Muscle of leg (tissue), 11 donors: Measurements from ENCODE around the gene PTCD1. TPM values are rescaled to one million over a fixed set of nuclear protein-coding genes. Genes with fewer than 3 reads are reported as not detected.
A peak's percentile ranks its signal among the peaks of the same experiment; 100 is the strongest.

ENCODE experiments used
- DNase-seq: peaks from one replicate; pipeline ENCODE4 v3.0.0; 2013
- H3K27ac ChIP-seq: one replicate; pipeline ENCODE4 v1.5.1; 2013; ENCODE audit warnings: mild to moderate bottlenecking, low read length, control low read depth
- H3K27me3 ChIP-seq: one replicate; pipeline ENCODE4 v1.6.1; 2013; ENCODE audit warnings: low read length; ENCODE audit not compliant: control insufficient read depth, insufficient read depth
- H3K36me3 ChIP-seq: one replicate; pipeline ENCODE4 v1.6.1; 2013; ENCODE audit warnings: low read length; ENCODE audit not compliant: control insufficient read depth, insufficient read depth
- H3K4me1 ChIP-seq: one replicate; pipeline ENCODE4 v1.6.1; 2013; ENCODE audit warnings: low read length; ENCODE audit not compliant: control insufficient read depth, insufficient read depth
- H3K4me3 ChIP-seq: one replicate; pipeline ENCODE4 v1.5.1; 2013; ENCODE audit warnings: low read length, control low read depth
- H3K9me3 ChIP-seq: replicated peaks from 2 replicates; pipeline ENCODE4 v1.6.1; 2013; ENCODE audit warnings: low read depth, low read length; ENCODE audit not compliant: control insufficient read depth
- WGBS: methylation state at CpG from one replicate; pipeline ENCODE4 v1.1.5; 2013; ENCODE audit warnings: missing lambda C conversion rate; ENCODE audit not compliant: insufficient coverage; 5-methylcytosine and 5-hydroxymethylcytosine counted together
- polyA plus RNA-seq, 8 donors: library from polyadenylated mRNA; unstranded; fragments of 120-200 nt; gene quantifications; one replicate each; pipeline versions ENCODE4 v1.2.1 to v1.2.3, GENCODE V29; 2013; ENCODE audit warnings: inconsistent platforms in 1 of 8, low replicate concordance in 1 of 8; ENCODE audit not compliant: insufficient read length in 8 of 8, insufficient read depth in 1 of 8
- total RNA-seq: library from RNA; stranded (reverse); fragments of 120-200 nt; gene quantifications from one replicate; pipeline ENCODE4 v1.2.4, GENCODE V29; 2013

Gene PTCD1
- total and polyA plus RNA-seq, 9 donors: 2.9 to 6.0 (median 4.2) TPM

GRCh38 chr7:99410635-99411034, 28.0 kb downstream of the PTCD1 start:
- H3K9me3 ChIP-seq: no peaks in the 10 kb centered on the region
- H3K4me3 ChIP-seq: no peak overlapping the region
- peaks cover 34% of the 10 kb centered on the region for H3K36me3 ChIP-seq
- no peak overlapping the region for H3K27ac ChIP-seq
- no peaks in the 10 kb centered on the region for H3K27me3 ChIP-seq
- H3K4me1 ChIP-seq: peaks cover 21% of the 10 kb centered on the region
- 100% methylated on average over 1 of the region's 2 CpGs for WGBS
- no peak for DNase-seq

- H3K27ac ChIP-seq: peak overlapping the region; percentile 97
- H3K9me3 ChIP-seq: no peaks in the 10 kb centered on the region
- H3K36me3 ChIP-seq: peaks cover 32% of the 10 kb centered on the region
- WGBS: no CpG with 5 or more reads among the region's 3 CpGs
- H3K4me1 ChIP-seq: peaks cover 21% of the 10 kb centered on the region
- DNase-seq: no peak
- H3K4me3 ChIP-seq: peak overlapping the region; percentile 86
- no peaks in the 10 kb centered on the region for H3K27me3 ChIP-seq
Measured at GRCh38 chr7:99409806-99410205, 28.8 kb downstream of the PTCD1 start.

- Histone ChIP-seq H3K4me3 (peak overlapping the region; percentile 86), H3K36me3 (peaks cover 32% of the 10 kb centered on the region), H3K9me3 (no peaks in the 10 kb centered on the region), H3K4me1 (peaks cover 23% of the 10 kb centered on the region), H3K27me3 (no peaks in the 10 kb centered on the region), H3K27ac (peak overlapping the region; percentile 97)
- WGBS: 0% methylated on average over 14 of the region's 18 CpGs
- DNase-seq: no peak
Measured at GRCh38 chr7:99409192-99409572, 29.4 kb downstream of the PTCD1 start.

GRCh38 chr7:99408379-99409191, 30.0 kb downstream of the PTCD1 start, which contains the start of the genes BUD31 and PDAP1:
BUD31 (plus strand) TSS chr7:99408969; CDS start chr7:99411093, 2,124 bp downstream.
PDAP1 (minus strand) TSS chr7:99408597; CDS start chr7:99408548, 49 bp downstream.
- DNase-seq: peak; percentile 98
- no peaks in the 10 kb centered on the region for H3K9me3 ChIP-seq
- H3K4me1 ChIP-seq: peaks cover 23% of the 10 kb centered on the region
- H3K4me3 ChIP-seq: peak within 1 kb of the TSS; percentile 86
- H3K36me3 ChIP-seq: peaks cover 36% of the 10 kb centered on the region
- peak within 1 kb of the TSS; percentile 97 for H3K27ac ChIP-seq
- 0% methylated on average over 72 of the region's 72 CpGs for WGBS
- H3K27me3 ChIP-seq: no peaks in the 10 kb centered on the region

- peak; percentile 72 for DNase-seq
- Histone ChIP-seq H3K27me3 (no peaks in the 10 kb centered on the region), H3K9me3 (no peaks in the 10 kb centered on the region), H3K4me1 (peaks cover 23% of the 10 kb centered on the region), H3K36me3 (peaks cover 36% of the 10 kb centered on the region), H3K27ac (peak overlapping the region; percentile 97), H3K4me3 (peak overlapping the region; percentile 86)
- WGBS: 0% methylated on average over 28 of the region's 28 CpGs
Measured at GRCh38 chr7:99407872-99408378, 30.7 kb downstream of the PTCD1 start.

- no peak for DNase-seq
- H3K9me3 ChIP-seq: no peaks in the 10 kb centered on the region
- no peak overlapping the region for H3K4me3 ChIP-seq
- no CpG with 5 or more reads among the region's 1 CpG for WGBS
- no peak overlapping the region for H3K27ac ChIP-seq
- no peaks in the 10 kb centered on the region for H3K27me3 ChIP-seq
- peaks cover 38% of the 10 kb centered on the region for H3K36me3 ChIP-seq
- peaks cover 23% of the 10 kb centered on the region for H3K4me1 ChIP-seq
Measured at GRCh38 chr7:99406557-99406956, 32.0 kb downstream of the PTCD1 start.

- no peaks in the 10 kb centered on the region for H3K27me3 ChIP-seq
- no peaks in the 10 kb centered on the region for H3K9me3 ChIP-seq
- peaks cover 44% of the 10 kb centered on the region for H3K36me3 ChIP-seq
- 88% methylated on average over 10 of the region's 10 CpGs for WGBS
- no peak for DNase-seq
- H3K4me1 ChIP-seq: peaks cover 21% of the 10 kb centered on the region
- H3K27ac ChIP-seq: no peak overlapping the region
- no peak overlapping the region for H3K4me3 ChIP-seq
Measured at GRCh38 chr7:99404977-99405320, 33.6 kb downstream of the PTCD1 start.

GRCh38 chr7:99404235-99404976, 34.2 kb downstream of the PTCD1 start:
- H3K9me3 ChIP-seq: no peaks in the 10 kb centered on the region
- no peaks in the 10 kb centered on the region for H3K27me3 ChIP-seq
- no peak overlapping the region for H3K4me3 ChIP-seq
- peaks cover 49% of the 10 kb centered on the region for H3K36me3 ChIP-seq
- DNase-seq: no peak
- peaks cover 16% of the 10 kb centered on the region for H3K4me1 ChIP-seq
- WGBS: 77% methylated on average over 18 of the region's 18 CpGs
- no peak overlapping the region for H3K27ac ChIP-seq

GRCh38 chr7:99403764-99404163, 34.8 kb downstream of the PTCD1 start:
- Histone ChIP-seq H3K9me3 (no peaks in the 10 kb centered on the region), H3K27me3 (no peaks in the 10 kb centered on the region), H3K4me1 (peaks cover 15% of the 10 kb centered on the region), H3K4me3 (no peak overlapping the region), H3K36me3 (peaks cover 55% of the 10 kb centered on the region), H3K27ac (no peak overlapping the region)
- WGBS: 87% methylated on average over 5 of the region's 5 CpGs
- no peak for DNase-seq

GRCh38 chr7:99402854-99403253, 35.7 kb downstream of the PTCD1 start:
- peaks cover 64% of the 10 kb centered on the region for H3K36me3 ChIP-seq
- 93% methylated on average over 2 of the region's 3 CpGs for WGBS
- DNase-seq: no peak
- no peak overlapping the region for H3K4me3 ChIP-seq
- H3K27ac ChIP-seq: no peak overlapping the region
- peaks cover 15% of the 10 kb centered on the region for H3K4me1 ChIP-seq
- no peaks in the 10 kb centered on the region for H3K27me3 ChIP-seq
- H3K9me3 ChIP-seq: no peaks in the 10 kb centered on the region
